Measurements from ENCODE around the gene ITPA. TPM values are rescaled to one million over a fixed set of nuclear protein-coding genes. Genes with fewer than 3 reads are reported as not detected.
A peak's percentile ranks its signal among the peaks of the same experiment; 100 is the strongest.
"Not testable (repeated sequence)": the region's sequence is repeated elsewhere in the genome, so short reads cannot be mapped to it uniquely, and the experiment has no call there.

The ITPA gene
- polyA plus RNA-seq, 1 donor, result 64.6 TPM

- H3K4me1 ChIP-seq (ENCODE audit: control insufficient read depth, insufficient read depth, low read length), result peaks cover 9% of the 10 kb centered on the region
- no peaks in the 10 kb centered on the region for H3K9me3 ChIP-seq (ENCODE audit: control insufficient read depth, low read depth, low read length)
- H3K27me3 ChIP-seq (ENCODE audit: control insufficient read depth, insufficient read depth, low read length), result no peaks in the 10 kb centered on the region
- peaks cover 48% of the 10 kb centered on the region for H3K36me3 ChIP-seq (ENCODE audit: control insufficient read depth, insufficient read depth, low read length)
- H3K27ac ChIP-seq (ENCODE audit: low read length), result no peak overlapping the region
- WGBS (ENCODE audit: insufficient coverage, low lambda C conversion rate), result 100% methylated on average over 1 of the region's 27 CpGs
- no peak overlapping the region for H3K4me3 ChIP-seq (ENCODE audit: low read length)
- no peak for DNase-seq
Observed at GRCh38 chr20:3199976-3200755, 9.1 kb upstream of the ITPA start.

GRCh38 chr20:3202965-3203314 lies 6.4 kb upstream of the ITPA start:
- H3K4me3 ChIP-seq (ENCODE audit: low read length), result peak overlapping the region; percentile 82
- H3K4me1 ChIP-seq (ENCODE audit: control insufficient read depth, insufficient read depth, low read length), result peaks cover 9% of the 10 kb centered on the region
- H3K36me3 ChIP-seq (ENCODE audit: control insufficient read depth, insufficient read depth, low read length), result peaks cover 27% of the 10 kb centered on the region
- no CpG with 5 or more reads among the region's 9 CpGs for WGBS (ENCODE audit: insufficient coverage, low lambda C conversion rate)
- peak overlapping the region; percentile 87 for H3K27ac ChIP-seq (ENCODE audit: low read length)
- no peak for DNase-seq
- H3K9me3 ChIP-seq (ENCODE audit: control insufficient read depth, low read depth, low read length), result no peaks in the 10 kb centered on the region
- no peaks in the 10 kb centered on the region for H3K27me3 ChIP-seq (ENCODE audit: control insufficient read depth, insufficient read depth, low read length)

GRCh38 chr20:3203315-3204123 lies 5.8 kb upstream of the ITPA start:
- Histone ChIP-seq H3K27ac (ENCODE audit: low read length) (peak overlapping the region; percentile 87), H3K36me3 (ENCODE audit: control insufficient read depth, insufficient read depth, low read length) (peaks cover 27% of the 10 kb centered on the region), H3K4me3 (ENCODE audit: low read length) (peak overlapping the region; percentile 82), H3K9me3 (ENCODE audit: control insufficient read depth, low read depth, low read length) (no peaks in the 10 kb centered on the region), H3K27me3 (ENCODE audit: control insufficient read depth, insufficient read depth, low read length) (no peaks in the 10 kb centered on the region), H3K4me1 (ENCODE audit: control insufficient read depth, insufficient read depth, low read length) (peaks cover 12% of the 10 kb centered on the region)
- WGBS (ENCODE audit: insufficient coverage, low lambda C conversion rate), result no CpG with 5 or more reads among the region's 31 CpGs
- DNase-seq, result peak in 1 of 2 donors; percentile 62

- peak within 1 kb of the TSS; percentile 82 for H3K4me3 ChIP-seq (ENCODE audit: low read length)
- H3K9me3 ChIP-seq (ENCODE audit: control insufficient read depth, low read depth, low read length), result no peaks in the 10 kb centered on the region
- peak within 1 kb of the TSS; percentile 87 for H3K27ac ChIP-seq (ENCODE audit: low read length)
- H3K36me3 ChIP-seq (ENCODE audit: control insufficient read depth, insufficient read depth, low read length), result peaks cover 22% of the 10 kb centered on the region
- no CpG with 5 or more reads among the region's 48 CpGs for WGBS (ENCODE audit: insufficient coverage, low lambda C conversion rate)
- peaks cover 12% of the 10 kb centered on the region for H3K4me1 ChIP-seq (ENCODE audit: control insufficient read depth, insufficient read depth, low read length)
- H3K27me3 ChIP-seq (ENCODE audit: control insufficient read depth, insufficient read depth, low read length), result no peaks in the 10 kb centered on the region
- DNase-seq, result peak; percentile 89 to 95
Observed at GRCh38 chr20:3204124-3204794, 5.0 kb upstream of the ITPA start, which contains the start of gene DDRGK1. TSS of gene DDRGK1 (minus strand) at chr20:3204682. CDS start at chr20:3204627, 55 bp downstream.

GRCh38 chr20:3208786-3209256 lies 477 bp upstream of the ITPA start:
- H3K36me3 ChIP-seq (ENCODE audit: control insufficient read depth, insufficient read depth, low read length), result peaks cover 6% of the 10 kb centered on the region
- no peaks in the 10 kb centered on the region for H3K9me3 ChIP-seq (ENCODE audit: control insufficient read depth, low read depth, low read length)
- peak overlapping the region; percentile 93 for H3K4me3 ChIP-seq (ENCODE audit: low read length)
- no CpG with 5 or more reads among the region's 10 CpGs for WGBS (ENCODE audit: insufficient coverage, low lambda C conversion rate)
- H3K4me1 ChIP-seq (ENCODE audit: control insufficient read depth, insufficient read depth, low read length), result peaks cover 9% of the 10 kb centered on the region
- DNase-seq, result peak in 1 of 2 donors; percentile 53
- H3K27ac ChIP-seq (ENCODE audit: low read length), result peak overlapping the region; percentile 84
- no peaks in the 10 kb centered on the region for H3K27me3 ChIP-seq (ENCODE audit: control insufficient read depth, insufficient read depth, low read length)

- peaks cover 14% of the 10 kb centered on the region for H3K36me3 ChIP-seq (ENCODE audit: control insufficient read depth, insufficient read depth, low read length)
- no peak overlapping the region for H3K27ac ChIP-seq (ENCODE audit: low read length)
- peak in 1 of 2 donors; percentile 20 for DNase-seq
- H3K4me1 ChIP-seq (ENCODE audit: control insufficient read depth, insufficient read depth, low read length), result peaks cover 9% of the 10 kb centered on the region
- no peaks in the 10 kb centered on the region for H3K9me3 ChIP-seq (ENCODE audit: control insufficient read depth, low read depth, low read length)
- peak overlapping the region; percentile 93 for H3K4me3 ChIP-seq (ENCODE audit: low read length)
- H3K27me3 ChIP-seq (ENCODE audit: control insufficient read depth, insufficient read depth, low read length), result no peaks in the 10 kb centered on the region
- no CpG with 5 or more reads among the region's 10 CpGs for WGBS (ENCODE audit: insufficient coverage, low lambda C conversion rate)
Observed at GRCh38 chr20:3209946-3210317, 634 bp downstream of the ITPA start.

- no peaks in the 10 kb centered on the region for H3K9me3 ChIP-seq (ENCODE audit: control insufficient read depth, low read depth, low read length)
- peak overlapping the region; percentile 93 for H3K4me3 ChIP-seq (ENCODE audit: low read length)
Observed at GRCh38 chr20:3210346-3210745, 1.0 kb downstream of the ITPA start.

GRCh38 chr20:3213226-3213625 lies 3.9 kb downstream of the ITPA start:
- Histone ChIP-seq H3K9me3 (ENCODE audit: control insufficient read depth, low read depth, low read length) (no peaks in the 10 kb centered on the region), H3K4me3 (ENCODE audit: low read length) (no peak overlapping the region), H3K36me3 (ENCODE audit: control insufficient read depth, insufficient read depth, low read length) (peaks cover 24% of the 10 kb centered on the region), H3K4me1 (ENCODE audit: control insufficient read depth, insufficient read depth, low read length) (peaks cover 6% of the 10 kb centered on the region), H3K27ac (ENCODE audit: low read length) (no peak overlapping the region), H3K27me3 (ENCODE audit: control insufficient read depth, insufficient read depth, low read length) (no peaks in the 10 kb centered on the region)
- no peak for DNase-seq
- WGBS (ENCODE audit: insufficient coverage, low lambda C conversion rate), result no CpG with 5 or more reads among the region's 7 CpGs

More at GRCh38 chr20:3210346-3210745, 1.0 kb downstream of the ITPA start:
- WGBS (ENCODE audit: insufficient coverage, low lambda C conversion rate), result no CpG with 5 or more reads among the region's 2 CpGs
- DNase-seq, result no peak
- H3K27me3 ChIP-seq (ENCODE audit: control insufficient read depth, insufficient read depth, low read length), result no peaks in the 10 kb centered on the region
- H3K4me1 ChIP-seq (ENCODE audit: control insufficient read depth, insufficient read depth, low read length), result peaks cover 9% of the 10 kb centered on the region
- peaks cover 18% of the 10 kb centered on the region for H3K36me3 ChIP-seq (ENCODE audit: control insufficient read depth, insufficient read depth, low read length)
- no peak overlapping the region for H3K27ac ChIP-seq (ENCODE audit: low read length)

GRCh38 chr20:3215359-3215917 lies 6.1 kb downstream of the ITPA start:
- peaks cover 33% of the 10 kb centered on the region for H3K36me3 ChIP-seq (ENCODE audit: control insufficient read depth, insufficient read depth, low read length)
- H3K27ac ChIP-seq (ENCODE audit: low read length); DNase-seq; H3K27me3 ChIP-seq (ENCODE audit: control insufficient read depth, insufficient read depth, low read length); H3K9me3 ChIP-seq (ENCODE audit: control insufficient read depth, low read depth, low read length); H3K4me3 ChIP-seq (ENCODE audit: low read length); H3K4me1 ChIP-seq (ENCODE audit: control insufficient read depth, insufficient read depth, low read length): not testable (repeated sequence)
- WGBS (ENCODE audit: insufficient coverage, low lambda C conversion rate), result no CpG with 5 or more reads among the region's 7 CpGs

Measured in large intestine (tissue), 3 donors.